ENCODE results near the gene FLNB. TPM values are rescaled to one million over a fixed set of nuclear protein-coding genes. Genes with fewer than 3 reads are reported as not detected.

FLNB gene
- total and polyA plus RNA-seq, 2 of the 13 experiments (the other 11 are each of a cell fraction or from before 2014, with no cell fraction given) = 106 to 130 TPM

DNA sequence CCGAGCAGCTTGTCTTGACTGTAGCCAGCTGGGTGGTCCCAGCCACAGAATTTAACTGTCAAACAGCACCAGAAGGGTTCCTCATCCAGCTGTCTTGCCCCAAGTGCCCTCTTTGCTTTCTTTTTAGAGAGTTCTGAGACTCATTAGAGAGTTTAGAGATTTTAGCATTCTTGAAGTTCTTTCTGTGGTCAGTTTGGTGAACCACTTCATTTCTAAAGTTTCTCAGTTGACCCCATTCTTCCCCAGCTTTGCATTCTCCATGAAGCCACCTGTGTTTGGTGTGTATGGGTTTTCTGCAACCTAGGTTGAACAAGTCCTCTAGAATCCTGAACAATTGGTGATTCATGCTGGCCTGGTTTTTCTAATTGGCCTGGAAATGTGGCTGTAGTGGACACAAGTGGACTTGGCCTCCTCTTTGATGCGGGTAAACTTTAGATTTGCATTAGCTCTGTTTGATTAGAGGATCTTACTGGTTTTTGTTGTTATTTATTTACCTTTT is 33.7 kb downstream of the FLNB start (continued):
- TF ChIP-seq ZNF484 (CRISPR knock-in tag; IDR thresholded peaks at IDR 0.05; ENCODE audit: borderline replicate concordance, low read depth) (no peak), ERF (CRISPR knock-in tag; IDR thresholded peaks at IDR 0.05) (peak; percentile 70; the same call in 1 of the 2 replicates), RFXANK (CRISPR knock-in tag; IDR thresholded peaks at IDR 0.05) (no peak), ZFP41 (CRISPR knock-in tag; IDR thresholded peaks at IDR 0.05; ENCODE audit: borderline replicate concordance) (no peak), NCOA2 (CRISPR knock-in tag; IDR thresholded peaks at IDR 0.05) (no peak; the same call in 1 of the 2 replicates), MBNL3 (CRISPR knock-in tag; conservative IDR thresholded peaks at IDR 0.05) (no peak), YEATS2 (CRISPR knock-in tag; IDR thresholded peaks at IDR 0.05; ENCODE audit: borderline replicate concordance) (no peak), NCOR1 (IDR thresholded peaks at IDR 0.05; ENCODE audit: borderline replicate concordance, low read length) (peak; percentile 56; the same call in 1 of the 2 replicates), NR2F6 (IDR thresholded peaks at IDR 0.05) (no peak), NR2F6 (CRISPR knock-in tag; IDR thresholded peaks at IDR 0.05) (peak; percentile 64), SP4 (CRISPR knock-in tag; IDR thresholded peaks at IDR 0.05) (no peak), GATAD2A (CRISPR knock-in tag; IDR thresholded peaks at IDR 0.05) (no peak; the same call in 1 of the 2 replicates), NFE2 (CRISPR knock-in tag; IDR thresholded peaks at IDR 0.05) (no peak), NCOA5 (CRISPR knock-in tag; IDR thresholded peaks at IDR 0.05) (no peak), ZNF777 (CRISPR knock-in tag; IDR thresholded peaks at IDR 0.05) (no peak), NR2F2 (IDR thresholded peaks at IDR 0.05; ENCODE audit: borderline replicate concordance, low read depth) (peak; percentile 62), BRCA1 (CRISPR knock-in tag; IDR thresholded peaks at IDR 0.05) (0 out of 2 replicates have a peak, but pooled peaks have one; percentile 19), RFX1 (IDR thresholded peaks at IDR 0.05) (no peak), ARNTL (CRISPR knock-in tag; IDR thresholded peaks at IDR 0.05) (no peak; the same call in 1 of the 2 replicates), ZNF124 (CRISPR knock-in tag; IDR thresholded peaks at IDR 0.05) (no peak), ZFP90 (CRISPR knock-in tag; IDR thresholded peaks at IDR 0.05; ENCODE audit: borderline replicate concordance) (no peak), ZNF687 (CRISPR knock-in tag; IDR thresholded peaks at IDR 0.05) (no peak), MEIS2 (CRISPR knock-in tag; IDR thresholded peaks at IDR 0.05) (no peak)
- TF ChIP-seq, protein P1, sequence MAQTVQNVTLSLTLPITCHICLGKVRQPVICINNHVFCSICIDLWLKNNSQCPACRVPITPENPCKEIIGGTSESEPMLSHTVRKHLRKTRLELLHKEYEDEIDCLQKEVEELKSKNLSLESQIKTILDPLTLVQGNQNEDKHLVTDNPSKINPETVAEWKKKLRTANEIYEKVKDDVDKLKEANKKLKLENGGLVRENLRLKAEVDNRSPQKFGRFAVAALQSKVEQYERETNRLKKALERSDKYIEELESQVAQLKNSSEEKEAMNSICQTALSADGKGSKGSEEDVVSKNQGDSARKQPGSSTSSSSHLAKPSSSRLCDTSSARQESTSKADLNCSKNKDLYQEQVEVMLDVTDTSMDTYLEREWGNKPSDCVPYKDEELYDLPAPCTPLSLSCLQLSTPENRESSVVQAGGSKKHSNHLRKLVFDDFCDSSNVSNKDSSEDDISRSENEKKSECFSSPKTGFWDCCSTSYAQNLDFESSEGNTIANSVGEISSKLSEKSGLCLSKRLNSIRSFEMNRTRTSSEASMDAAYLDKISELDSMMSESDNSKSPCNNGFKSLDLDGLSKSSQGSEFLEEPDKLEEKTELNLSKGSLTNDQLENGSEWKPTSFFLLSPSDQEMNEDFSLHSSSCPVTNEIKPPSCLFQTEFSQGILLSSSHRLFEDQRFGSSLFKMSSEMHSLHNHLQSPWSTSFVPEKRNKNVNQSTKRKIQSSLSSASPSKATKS (CRISPR knock-in tag; IDR thresholded peaks at IDR 0.05) = no peak
- TF ChIP-seq, protein P2, sequence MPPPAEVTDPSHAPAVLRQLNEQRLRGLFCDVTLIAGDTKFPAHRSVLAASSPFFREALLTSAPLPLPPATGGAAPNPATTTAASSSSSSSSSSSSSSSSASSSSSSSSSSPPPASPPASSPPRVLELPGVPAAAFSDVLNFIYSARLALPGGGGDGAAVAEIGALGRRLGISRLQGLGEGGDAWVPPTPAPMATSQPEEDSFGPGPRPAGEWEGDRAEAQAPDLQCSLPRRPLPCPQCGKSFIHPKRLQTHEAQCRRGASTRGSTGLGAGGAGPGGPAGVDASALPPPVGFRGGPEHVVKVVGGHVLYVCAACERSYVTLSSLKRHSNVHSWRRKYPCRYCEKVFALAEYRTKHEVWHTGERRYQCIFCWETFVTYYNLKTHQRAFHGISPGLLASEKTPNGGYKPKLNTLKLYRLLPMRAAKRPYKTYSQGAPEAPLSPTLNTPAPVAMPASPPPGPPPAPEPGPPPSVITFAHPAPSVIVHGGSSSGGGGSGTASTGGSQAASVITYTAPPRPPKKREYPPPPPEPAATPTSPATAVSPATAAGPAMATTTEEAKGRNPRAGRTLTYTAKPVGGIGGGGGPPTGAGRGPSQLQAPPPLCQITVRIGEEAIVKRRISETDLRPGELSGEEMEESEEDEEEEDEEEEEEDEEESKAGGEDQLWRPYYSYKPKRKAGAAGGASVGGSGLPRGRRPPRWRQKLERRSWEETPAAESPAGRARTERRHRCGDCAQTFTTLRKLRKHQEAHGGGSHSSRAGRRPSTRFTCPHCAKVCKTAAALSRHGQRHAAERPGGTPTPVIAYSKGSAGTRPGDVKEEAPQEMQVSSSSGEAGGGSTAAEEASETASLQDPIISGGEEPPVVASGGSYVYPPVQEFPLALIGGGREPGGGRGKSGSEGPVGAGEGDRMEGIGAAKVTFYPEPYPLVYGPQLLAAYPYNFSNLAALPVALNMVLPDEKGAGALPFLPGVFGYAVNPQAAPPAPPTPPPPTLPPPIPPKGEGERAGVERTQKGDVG (CRISPR knock-in tag; IDR thresholded peaks at IDR 0.05; ENCODE audit: borderline replicate concordance) = no peak
